ENCODE measurements around the gene NDUFS6.
"Not testable (repeated sequence)": the region's sequence is repeated elsewhere in the genome, so short reads cannot be mapped to it uniquely, and the experiment has no call there.

Gene NDUFS6

GRCh38 chr5:1808439-1808838 lies 7.2 kb downstream of the NDUFS6 start:
- H3K4me3 ChIP-seq (ENCODE audit: low read depth, low read length): no peak overlapping the region

GRCh38 chr5:1809416-1810035 lies 8.3 kb downstream of the NDUFS6 start:
- DNase-seq (ENCODE audit: low read depth): no peak
- no peak overlapping the region for H3K4me3 ChIP-seq (ENCODE audit: low read depth, low read length)
- TF ChIP-seq CTCF (IDR thresholded peaks at IDR 0.05; ENCODE audit: control insufficient read depth, extremely low read depth, insufficient read depth): no peak

More at GRCh38 chr5:1808439-1808838, 7.2 kb downstream of the NDUFS6 start:
- DNase-seq (ENCODE audit: low read depth): no peak
- no peak for TF ChIP-seq CTCF (IDR thresholded peaks at IDR 0.05; ENCODE audit: control insufficient read depth, extremely low read depth, insufficient read depth)

- no peak for TF ChIP-seq CTCF (IDR thresholded peaks at IDR 0.05; ENCODE audit: control insufficient read depth, extremely low read depth, insufficient read depth)
- H3K4me3 ChIP-seq (ENCODE audit: low read depth, low read length): no peak overlapping the region
- DNase-seq (ENCODE audit: low read depth): no peak
Observed at GRCh38 chr5:1810581-1811101, 9.4 kb downstream of the NDUFS6 start.

- no peak for TF ChIP-seq CTCF (IDR thresholded peaks at IDR 0.05; ENCODE audit: control insufficient read depth, extremely low read depth, insufficient read depth)
- no peak overlapping the region for H3K4me3 ChIP-seq (ENCODE audit: low read depth, low read length)
- DNase-seq (ENCODE audit: low read depth): no peak
Observed at GRCh38 chr5:1814183-1815020, 13.2 kb downstream of the NDUFS6 start.

GRCh38 chr5:1815071-1815786 lies 14.0 kb downstream of the NDUFS6 start:
- H3K4me3 ChIP-seq (ENCODE audit: low read depth, low read length): no peak overlapping the region
- no peak for DNase-seq (ENCODE audit: low read depth)
- TF ChIP-seq CTCF (IDR thresholded peaks at IDR 0.05; ENCODE audit: control insufficient read depth, extremely low read depth, insufficient read depth): no peak

GRCh38 chr5:1815881-1816292 lies 14.7 kb downstream of the NDUFS6 start:
- no peak for TF ChIP-seq CTCF (IDR thresholded peaks at IDR 0.05; ENCODE audit: control insufficient read depth, extremely low read depth, insufficient read depth)
- H3K4me3 ChIP-seq (ENCODE audit: low read depth, low read length): no peak overlapping the region
- no peak for DNase-seq (ENCODE audit: low read depth)

- not testable (repeated sequence) for H3K4me3 ChIP-seq (ENCODE audit: low read depth, low read length); DNase-seq (ENCODE audit: low read depth)
Observed at GRCh38 chr5:1816495-1817089, 15.4 kb downstream of the NDUFS6 start.
